GM10248 (cell line): Measurements from ENCODE around the gene CC2D2A.

Source experiments
- CTCF ChIA-PET: fragments of 300-600 bp; sonication (Branson Sonifier 250); formaldehyde crosslinking; extraction: SDS; loops from one replicate; lab custom pipeline; 2021; ENCODE audit warnings: antibody characterized with exemption; lab: Yijun Ruan, JAX
- POLR2A ChIA-PET: fragments of 350-650 bp; sonication (Branson Sonifier 250); formaldehyde crosslinking; extraction: SDS; loops from one replicate; lab custom pipeline; 2020; ENCODE audit warnings: antibody characterized with exemption; lab: Yijun Ruan, JAX
- DNase-seq: peaks from one replicate; pipeline ENCODE4 v3.0.0; 2012; ENCODE audit errors: extremely low spot score
- TF ChIP-seq, protein P1 (sequence below): IDR thresholded peaks from 2 replicates; pipeline ENCODE4 v1.5.1; 2012; ENCODE audit warnings: mild to moderate bottlenecking, low read depth; ENCODE audit errors: extremely low read depth, missing control alignments, control extremely low read depth

The CC2D2A gene

GRCh38 chr4:15458616-15459015, 11.1 kb upstream of the CC2D2A start:
- CTCF ChIA-PET: interaction anchor here (1.1 to 4.2 kb wide), 17 partner anchors 13 to 1805 kb away, joined by 3 to 38 read pairs (median 9); partner anchors contain the start of genes C1QTNF7 and CC2D2A
- POLR2A ChIA-PET: no interaction called here
- TF ChIP-seq, protein P1, sequence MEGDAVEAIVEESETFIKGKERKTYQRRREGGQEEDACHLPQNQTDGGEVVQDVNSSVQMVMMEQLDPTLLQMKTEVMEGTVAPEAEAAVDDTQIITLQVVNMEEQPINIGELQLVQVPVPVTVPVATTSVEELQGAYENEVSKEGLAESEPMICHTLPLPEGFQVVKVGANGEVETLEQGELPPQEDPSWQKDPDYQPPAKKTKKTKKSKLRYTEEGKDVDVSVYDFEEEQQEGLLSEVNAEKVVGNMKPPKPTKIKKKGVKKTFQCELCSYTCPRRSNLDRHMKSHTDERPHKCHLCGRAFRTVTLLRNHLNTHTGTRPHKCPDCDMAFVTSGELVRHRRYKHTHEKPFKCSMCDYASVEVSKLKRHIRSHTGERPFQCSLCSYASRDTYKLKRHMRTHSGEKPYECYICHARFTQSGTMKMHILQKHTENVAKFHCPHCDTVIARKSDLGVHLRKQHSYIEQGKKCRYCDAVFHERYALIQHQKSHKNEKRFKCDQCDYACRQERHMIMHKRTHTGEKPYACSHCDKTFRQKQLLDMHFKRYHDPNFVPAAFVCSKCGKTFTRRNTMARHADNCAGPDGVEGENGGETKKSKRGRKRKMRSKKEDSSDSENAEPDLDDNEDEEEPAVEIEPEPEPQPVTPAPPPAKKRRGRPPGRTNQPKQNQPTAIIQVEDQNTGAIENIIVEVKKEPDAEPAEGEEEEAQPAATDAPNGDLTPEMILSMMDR: no peak
- no peak for DNase-seq

DNA sequence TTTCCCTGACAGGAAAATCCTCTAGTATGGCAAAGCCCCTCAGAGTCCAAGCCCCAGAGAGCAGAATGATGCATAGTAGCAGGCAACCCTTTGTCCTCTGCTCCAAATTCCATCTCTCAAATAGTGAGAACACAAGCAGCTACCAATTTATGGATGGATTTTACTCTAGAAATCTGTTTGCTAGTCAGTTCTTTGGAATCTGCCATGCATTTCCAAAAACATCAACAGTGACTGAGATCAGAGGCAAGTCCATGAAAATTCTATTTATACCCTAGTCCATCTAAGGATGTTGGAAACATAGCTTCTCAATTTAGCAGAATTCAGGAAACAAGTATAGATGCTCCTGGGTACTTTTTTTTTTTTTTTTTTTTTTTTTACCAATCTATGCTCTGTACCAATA, 10.0 kb upstream of the CC2D2A start:
- DNase-seq: no peak
- TF ChIP-seq, protein P1: no peak
- ChIA-PET POLR2A (no interaction called here), CTCF (interaction anchor here (0.8 to 3.1 kb wide), 2 partner anchors 11 to 223 kb away, joined by 3 to 13 read pairs; no protein-coding TSS in a partner anchor)

- ChIA-PET CTCF (interaction anchor here (1.0 kb wide), 1 partner anchor 9 kb away, joined by 5 read pairs; no protein-coding TSS in a partner anchor), POLR2A (no interaction called here)
- DNase-seq: no peak
- TF ChIP-seq, protein P1: no peak
Measured at GRCh38 chr4:15466596-15466995, 3.1 kb upstream of the CC2D2A start.

DNA sequence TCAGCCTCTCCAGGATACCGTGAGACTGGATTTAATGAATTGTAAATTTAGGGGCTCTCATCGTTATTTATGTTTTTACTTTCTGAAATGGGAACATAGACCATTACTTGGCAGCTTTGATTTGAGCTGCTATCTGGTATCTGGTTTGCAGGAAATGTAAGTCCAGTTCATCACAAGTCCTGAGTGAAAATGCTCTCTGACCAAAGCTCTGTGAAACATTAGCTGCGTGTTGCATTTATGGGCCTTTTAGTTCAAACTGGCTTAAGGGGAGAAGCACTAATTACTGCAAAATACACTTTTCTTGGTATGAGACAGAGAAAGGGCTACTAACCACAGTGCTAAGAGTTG, 420 bp downstream of the CC2D2A start:
- TF ChIP-seq, protein P1: no peak
- no peak for DNase-seq
- ChIA-PET CTCF (interaction anchor here (0.7 to 4.5 kb wide), 9 partner anchors 8 to 1158 kb away, joined by 3 to 38 read pairs (median 4); no protein-coding TSS in a partner anchor), POLR2A (no interaction called here)

DNA sequence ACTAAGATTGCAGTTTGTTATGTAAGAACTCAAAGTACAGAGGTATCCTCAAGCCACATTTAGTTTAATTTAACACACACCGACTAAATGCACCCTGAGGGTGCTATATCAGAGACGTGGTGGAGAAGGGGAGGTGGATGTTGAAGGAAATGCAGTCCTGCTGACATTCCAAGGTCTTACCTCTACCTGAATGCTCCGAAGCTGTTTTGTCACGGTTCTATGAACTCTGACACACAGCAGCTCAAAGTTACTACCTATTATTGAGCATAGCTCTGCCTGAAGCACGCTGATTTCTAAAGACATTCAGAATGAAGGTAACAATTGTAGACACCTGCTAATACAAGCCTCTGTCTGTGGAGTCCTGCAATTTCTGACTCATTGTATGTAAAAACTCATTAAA, 6.7 kb downstream of the CC2D2A start:
- TF ChIP-seq, protein P1: no peak
- ChIA-PET CTCF (interaction anchor here (0.7 to 1.4 kb wide), 3 partner anchors 11 to 525 kb away, joined by 3 to 4 read pairs (median 3); no protein-coding TSS in a partner anchor), POLR2A (no interaction called here)
- DNase-seq: no peak

- TF ChIP-seq, protein P1: no peak
- ChIA-PET CTCF (interaction anchor here (0.8 to 2.8 kb wide), 12 partner anchors 8 to 524 kb away, joined by 4 to 20 read pairs (median 5); partner anchors contain the start of gene CC2D2A), POLR2A (no interaction called here)
- DNase-seq: no peak
Measured at GRCh38 chr4:15478724-15479088, 9.0 kb downstream of the CC2D2A start.
